ENCODE measurements around the gene CHAF1A. TPM values are rescaled to one million over a fixed set of nuclear protein-coding genes. Genes with fewer than 3 reads are reported as not detected.

CHAF1A gene
- total RNA-seq, 1 donor from 2014 or later = 103 TPM

DNA sequence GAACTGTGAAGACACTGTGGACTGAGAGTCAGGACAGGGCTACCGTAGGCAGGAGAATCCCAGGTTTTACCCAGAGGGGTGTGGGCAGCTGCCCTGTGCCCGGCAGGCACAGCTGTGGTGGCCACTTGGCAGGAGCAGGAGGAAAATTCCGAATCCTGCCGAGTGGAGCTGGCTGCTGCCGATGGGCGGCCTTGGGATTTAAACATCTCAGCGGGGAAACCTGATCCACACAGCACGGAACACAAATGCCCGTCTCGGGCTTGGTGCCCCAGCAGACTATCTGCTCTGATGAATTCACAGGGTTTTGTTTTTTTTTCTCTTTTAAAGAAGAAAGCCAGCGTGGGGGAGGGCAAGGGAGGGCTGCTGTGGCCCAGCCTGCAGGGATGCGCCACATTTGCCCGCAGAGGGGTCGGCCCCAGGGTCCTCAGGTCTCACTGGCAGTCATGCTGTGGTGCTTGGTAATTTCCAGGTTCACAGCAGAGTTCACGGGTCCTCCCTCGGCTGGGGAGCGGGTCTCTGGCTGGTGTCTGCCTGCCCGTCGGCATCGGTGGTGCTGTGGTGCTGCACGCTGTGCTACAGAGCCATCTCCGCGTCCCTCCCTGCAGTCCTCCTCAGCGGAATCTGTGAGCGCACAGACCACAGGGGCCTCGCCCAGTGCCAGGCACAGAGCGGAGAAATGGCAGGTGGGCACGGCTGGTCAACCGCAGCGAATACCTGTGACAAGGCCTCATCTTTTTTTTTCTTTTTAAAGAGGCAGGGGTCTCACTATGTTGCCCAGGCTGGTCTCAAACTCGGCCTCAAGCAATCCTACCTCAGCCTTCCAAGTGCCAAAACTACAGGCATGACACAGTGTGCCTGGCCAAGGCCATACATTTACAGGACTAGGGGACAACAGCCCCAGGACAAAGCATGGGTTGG is 30.9 kb upstream of the CHAF1A start:
- DNase-seq = no peak
- no peaks in the 10 kb centered on the region for H3K9me3 Mint-ChIP-seq
- H3K27me3 Mint-ChIP-seq = no peaks in the 10 kb centered on the region
- peak overlapping the region; percentile 87 for H3K4me3 Mint-ChIP-seq
- intact Hi-C loops (cut with micrococcal nuclease) = no loop called here
- peak overlapping the region; percentile 74 for H3K27ac Mint-ChIP-seq
- H3K4me1 Mint-ChIP-seq = peaks cover 47% of the 10 kb centered on the region
- peaks cover 12% of the 10 kb centered on the region for H3K36me3 Mint-ChIP-seq (ENCODE audit: low read depth)

DNA sequence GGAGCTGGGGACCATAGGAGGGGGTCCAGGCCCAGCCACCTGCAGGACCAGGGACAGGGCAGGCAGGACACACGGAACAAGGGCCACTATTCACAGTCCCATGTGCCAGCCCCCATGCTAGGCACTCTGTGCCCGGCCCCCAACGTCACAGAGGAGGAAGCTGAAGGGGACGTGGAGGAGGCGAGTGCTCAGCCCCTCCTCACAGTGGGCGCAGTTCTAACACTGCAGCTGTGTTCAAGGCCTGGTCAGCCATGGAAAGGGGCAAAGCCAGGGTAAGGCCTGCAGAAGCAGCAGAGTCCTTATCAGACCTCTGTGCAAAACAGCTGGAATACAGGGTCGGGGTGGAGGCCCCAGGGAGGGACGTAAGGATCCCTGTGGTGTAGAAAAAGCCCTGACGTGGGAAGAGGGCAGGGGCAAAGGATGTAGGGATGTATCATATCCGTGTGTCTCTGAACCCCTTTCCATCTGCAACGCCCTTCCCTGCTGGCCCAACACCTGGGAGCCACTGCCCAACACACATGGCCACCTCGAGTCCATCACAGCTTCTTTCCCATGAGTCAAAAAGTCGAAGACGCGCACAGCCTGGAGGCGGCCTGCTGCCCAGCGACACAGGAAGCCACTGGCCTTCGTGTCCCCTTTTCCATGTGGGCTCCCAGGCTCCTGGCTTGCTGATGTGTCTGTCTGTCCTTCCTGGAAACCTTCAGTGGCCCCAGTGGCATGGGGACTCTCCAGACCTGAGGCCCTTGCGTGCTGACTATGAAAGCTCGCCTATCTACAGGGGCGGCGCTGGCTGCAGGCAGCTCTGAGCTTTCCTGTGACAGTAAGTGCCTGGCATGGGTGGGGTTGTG is 30.1 kb upstream of the CHAF1A start:
- intact Hi-C loops (cut with micrococcal nuclease) = no loop called here
- H3K9me3 Mint-ChIP-seq = no peaks in the 10 kb centered on the region
- no peak overlapping the region for H3K4me3 Mint-ChIP-seq
- no peak for DNase-seq
- H3K36me3 Mint-ChIP-seq (ENCODE audit: low read depth) = peaks cover 7% of the 10 kb centered on the region
- H3K27ac Mint-ChIP-seq = no peak overlapping the region
- no peaks in the 10 kb centered on the region for H3K27me3 Mint-ChIP-seq
- peaks cover 54% of the 10 kb centered on the region for H3K4me1 Mint-ChIP-seq

DNA sequence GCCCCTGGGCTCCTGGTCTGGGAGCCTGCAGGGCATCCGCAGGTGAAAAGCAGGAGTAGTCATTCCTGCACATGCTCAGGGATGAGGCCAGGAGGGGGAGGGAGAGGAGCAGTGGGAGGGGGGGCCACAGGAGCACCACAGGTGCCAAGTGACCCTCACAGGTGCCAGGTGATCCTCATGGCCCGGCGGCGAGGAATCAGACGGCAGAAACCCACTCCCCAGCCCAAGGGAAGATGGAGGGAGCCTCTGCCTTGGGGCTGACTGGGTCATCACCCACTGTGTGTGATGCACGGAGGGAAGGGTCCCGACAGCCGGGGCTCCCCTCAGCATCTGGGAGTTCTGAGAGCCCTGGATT is 29.4 kb upstream of the CHAF1A start:
- no peaks in the 10 kb centered on the region for H3K9me3 Mint-ChIP-seq
- H3K27me3 Mint-ChIP-seq = no peaks in the 10 kb centered on the region
- DNase-seq = no peak
- H3K36me3 Mint-ChIP-seq (ENCODE audit: low read depth) = peaks cover 7% of the 10 kb centered on the region
- H3K4me1 Mint-ChIP-seq = peaks cover 50% of the 10 kb centered on the region
- H3K27ac Mint-ChIP-seq = no peak overlapping the region
- intact Hi-C loops (cut with micrococcal nuclease) = no loop called here
- no peak overlapping the region for H3K4me3 Mint-ChIP-seq

DNA sequence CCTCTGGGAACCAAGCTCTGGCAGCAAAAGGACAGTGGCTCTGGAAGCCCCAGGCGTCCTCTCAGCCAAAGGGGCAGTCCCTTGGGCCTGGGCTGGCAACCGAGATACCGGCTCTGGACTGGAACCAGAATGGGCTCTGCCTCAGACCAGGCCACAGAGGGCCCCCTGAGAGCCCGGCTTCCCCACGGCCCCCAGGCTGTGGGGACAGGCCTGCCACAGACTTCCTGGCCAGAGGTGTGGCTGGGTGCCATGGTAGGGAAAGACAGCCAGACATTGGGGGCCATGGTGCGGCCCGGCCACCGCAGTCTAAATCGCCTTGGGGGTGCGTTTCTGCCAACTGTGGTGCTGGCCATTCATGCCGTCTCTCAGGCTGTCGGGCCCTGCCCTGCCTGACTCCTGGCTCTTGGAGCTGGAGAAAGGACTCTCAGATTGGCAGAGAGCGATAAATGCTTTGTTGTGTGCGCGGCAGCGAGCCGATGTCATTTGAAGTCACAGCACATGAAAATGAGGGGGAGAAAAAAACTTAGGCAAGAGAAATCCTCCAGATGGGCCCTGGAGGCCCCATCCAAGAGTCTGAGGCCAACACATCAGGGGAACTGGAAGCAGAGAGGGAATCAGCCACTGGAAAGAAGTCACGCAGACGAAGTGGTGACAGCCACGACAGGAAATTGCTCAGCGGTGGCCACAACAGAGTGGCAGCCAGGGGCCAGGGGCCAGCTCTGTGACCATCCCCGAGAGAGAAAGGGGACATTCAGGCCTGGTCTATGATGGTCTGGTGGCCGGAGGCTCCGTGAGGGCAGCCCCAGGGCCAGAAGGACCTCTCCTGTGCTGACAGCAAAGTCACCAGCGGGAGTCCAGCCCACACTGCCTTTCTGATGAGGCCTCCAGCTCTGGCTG is 28.6 kb upstream of the CHAF1A start:
- H3K36me3 Mint-ChIP-seq (ENCODE audit: low read depth) = peaks cover 3% of the 10 kb centered on the region
- no peaks in the 10 kb centered on the region for H3K27me3 Mint-ChIP-seq
- no peaks in the 10 kb centered on the region for H3K9me3 Mint-ChIP-seq
- H3K4me3 Mint-ChIP-seq = peak overlapping the region; percentile 19
- no peak for DNase-seq
- peaks cover 48% of the 10 kb centered on the region for H3K4me1 Mint-ChIP-seq
- intact Hi-C loops (cut with micrococcal nuclease) = no loop called here
- peak overlapping the region; percentile 56 for H3K27ac Mint-ChIP-seq

DNA sequence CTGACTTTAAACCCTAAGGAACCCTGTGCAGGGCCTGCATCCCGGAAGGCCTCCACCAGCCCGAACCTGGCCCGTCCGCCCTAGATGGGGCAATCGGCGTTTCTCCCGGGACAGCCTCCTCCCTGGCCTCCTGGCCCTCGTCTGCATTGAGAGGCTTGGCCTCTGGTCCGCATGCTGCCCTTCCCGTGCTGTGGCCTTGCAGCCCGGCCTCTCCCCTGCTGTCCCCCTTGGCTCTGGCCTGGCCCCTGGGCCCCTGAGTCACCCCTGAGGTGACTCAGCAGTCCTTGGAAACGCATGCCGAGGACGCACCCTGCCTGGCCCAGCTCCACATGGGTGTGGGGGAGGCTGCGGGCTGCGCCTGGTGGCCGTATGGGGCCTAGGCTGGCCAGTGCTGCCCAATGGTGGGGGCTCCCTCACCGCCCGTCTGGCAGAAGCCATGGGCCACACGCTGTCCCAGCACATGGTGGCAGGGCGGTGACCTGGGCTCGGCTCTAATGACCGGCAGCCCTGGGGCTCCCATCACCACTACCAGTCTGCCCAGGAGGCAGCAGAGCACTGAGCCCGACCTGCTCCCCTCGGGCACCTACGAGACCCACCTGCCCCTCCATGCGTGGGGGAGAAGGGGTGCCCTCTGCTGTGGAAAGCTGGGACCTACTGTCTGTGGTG is 27.8 kb upstream of the CHAF1A start:
- H3K27ac Mint-ChIP-seq = no peak overlapping the region
- H3K36me3 Mint-ChIP-seq (ENCODE audit: low read depth) = peaks cover 6% of the 10 kb centered on the region
- no peak for DNase-seq
- intact Hi-C loops (cut with micrococcal nuclease) = no loop called here
- no peaks in the 10 kb centered on the region for H3K9me3 Mint-ChIP-seq
- H3K4me3 Mint-ChIP-seq = no peak overlapping the region
- no peaks in the 10 kb centered on the region for H3K27me3 Mint-ChIP-seq
- peaks cover 50% of the 10 kb centered on the region for H3K4me1 Mint-ChIP-seq

DNA sequence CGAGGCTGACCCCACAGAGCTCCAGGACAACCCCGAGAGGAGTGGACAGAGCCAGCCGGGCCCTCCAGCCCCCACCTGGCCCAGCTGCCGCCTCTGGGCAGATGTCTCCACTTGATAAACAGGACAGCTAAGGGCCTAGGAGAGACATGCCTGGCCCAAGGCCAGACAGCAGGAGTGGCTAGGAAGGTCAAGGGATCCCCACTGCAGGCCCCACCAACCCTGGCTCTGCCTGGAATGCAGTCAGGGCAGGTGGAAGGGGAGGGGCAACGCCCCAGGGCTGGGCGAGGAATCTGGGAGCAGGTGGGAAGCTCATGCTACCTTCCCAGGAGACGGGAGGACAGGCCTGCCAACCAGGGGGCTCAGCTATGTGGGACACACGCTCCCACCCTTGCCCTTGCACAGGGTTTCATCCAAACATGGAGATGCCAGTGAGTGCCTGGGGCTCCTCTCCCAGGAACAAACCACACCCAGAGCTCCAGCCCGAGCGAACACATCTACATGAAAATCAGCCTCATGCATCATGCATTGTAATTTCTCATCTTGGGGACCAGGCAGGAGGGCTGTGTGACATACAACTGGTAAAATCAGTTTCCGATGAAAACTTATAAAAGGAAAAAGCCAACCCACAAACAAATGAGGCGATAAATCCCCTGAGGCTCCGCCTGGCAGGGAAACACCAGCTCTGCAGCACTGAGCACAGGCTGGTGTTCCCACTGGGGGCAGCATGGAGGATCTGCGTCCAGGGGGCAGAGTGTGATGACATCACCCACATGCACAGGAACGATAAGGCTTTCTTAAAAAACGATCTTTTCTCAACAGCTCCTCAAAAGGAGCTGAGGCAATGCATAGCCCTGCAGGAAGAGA is 27.0 kb upstream of the CHAF1A start:
- Mint-ChIP-seq H3K27ac (peak overlapping the region; percentile 58), H3K4me3 (no peak overlapping the region), H3K4me1 (peaks cover 53% of the 10 kb centered on the region), H3K36me3 (ENCODE audit: low read depth) (peaks cover 6% of the 10 kb centered on the region), H3K9me3 (no peaks in the 10 kb centered on the region), H3K27me3 (no peaks in the 10 kb centered on the region)
- intact Hi-C loops (cut with micrococcal nuclease) = no loop called here
- DNase-seq = no peak

DNA sequence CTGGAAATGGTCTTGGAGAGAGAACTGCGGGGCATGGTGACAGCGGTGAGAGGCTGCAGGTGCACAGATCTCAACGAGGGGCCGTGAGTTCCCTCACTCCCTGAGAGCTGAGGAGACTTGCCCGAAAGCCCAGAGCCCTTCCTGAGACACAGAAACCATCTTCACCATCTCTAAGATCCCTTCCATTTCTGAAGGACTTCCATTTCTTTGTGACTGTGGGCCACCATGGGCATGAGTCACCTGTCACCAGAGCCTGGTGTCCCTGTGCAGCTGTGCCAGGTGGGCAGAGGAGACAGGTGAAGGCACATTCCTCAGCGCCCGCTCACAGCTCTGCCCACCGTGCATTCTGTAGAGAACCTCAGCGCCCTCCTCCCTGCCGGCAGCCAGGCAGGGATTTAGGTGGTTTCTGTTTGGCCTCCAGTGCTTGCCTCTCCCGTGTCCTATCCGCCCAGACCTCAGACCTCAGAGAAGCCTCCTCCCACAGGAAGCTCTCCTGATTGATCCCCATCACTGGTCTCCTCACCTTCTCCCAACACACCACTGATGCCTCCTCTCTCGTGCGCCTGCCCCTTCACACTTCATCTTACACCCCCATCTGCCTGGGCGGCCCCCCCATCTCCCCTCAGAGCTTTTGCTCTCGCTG is 26.3 kb upstream of the CHAF1A start:
- peaks cover 54% of the 10 kb centered on the region for H3K4me1 Mint-ChIP-seq
- peaks cover 4% of the 10 kb centered on the region for H3K36me3 Mint-ChIP-seq (ENCODE audit: low read depth)
- H3K4me3 Mint-ChIP-seq = no peak overlapping the region
- no peaks in the 10 kb centered on the region for H3K27me3 Mint-ChIP-seq
- H3K9me3 Mint-ChIP-seq = no peaks in the 10 kb centered on the region
- peak overlapping the region; percentile 70 for H3K27ac Mint-ChIP-seq
- intact Hi-C loops (cut with micrococcal nuclease) = no loop called here
- no peak for DNase-seq

DNA sequence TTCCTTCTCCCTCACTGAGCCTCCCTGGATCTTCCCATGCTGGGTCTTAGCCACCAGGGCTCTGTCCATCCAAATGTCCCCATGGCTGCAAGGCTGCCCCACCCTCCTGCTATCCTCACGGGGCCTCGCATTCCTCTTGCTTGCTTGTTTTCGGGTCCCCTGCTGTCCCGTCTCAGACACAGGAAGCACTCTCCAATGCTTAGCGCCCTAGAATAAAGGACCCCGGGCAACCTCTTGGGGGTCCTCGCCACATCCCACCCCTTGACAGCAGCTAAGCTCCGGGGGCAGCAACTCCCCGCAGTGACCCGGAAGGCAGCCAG is 25.8 kb upstream of the CHAF1A start:
- H3K36me3 Mint-ChIP-seq (ENCODE audit: low read depth) = peaks cover 4% of the 10 kb centered on the region
- no peaks in the 10 kb centered on the region for H3K27me3 Mint-ChIP-seq
- no peak for DNase-seq
- H3K4me1 Mint-ChIP-seq = peaks cover 57% of the 10 kb centered on the region
- peak overlapping the region; percentile 70 for H3K27ac Mint-ChIP-seq
- intact Hi-C loops (cut with micrococcal nuclease) = no loop called here
- no peaks in the 10 kb centered on the region for H3K9me3 Mint-ChIP-seq
- no peak overlapping the region for H3K4me3 Mint-ChIP-seq

DNA sequence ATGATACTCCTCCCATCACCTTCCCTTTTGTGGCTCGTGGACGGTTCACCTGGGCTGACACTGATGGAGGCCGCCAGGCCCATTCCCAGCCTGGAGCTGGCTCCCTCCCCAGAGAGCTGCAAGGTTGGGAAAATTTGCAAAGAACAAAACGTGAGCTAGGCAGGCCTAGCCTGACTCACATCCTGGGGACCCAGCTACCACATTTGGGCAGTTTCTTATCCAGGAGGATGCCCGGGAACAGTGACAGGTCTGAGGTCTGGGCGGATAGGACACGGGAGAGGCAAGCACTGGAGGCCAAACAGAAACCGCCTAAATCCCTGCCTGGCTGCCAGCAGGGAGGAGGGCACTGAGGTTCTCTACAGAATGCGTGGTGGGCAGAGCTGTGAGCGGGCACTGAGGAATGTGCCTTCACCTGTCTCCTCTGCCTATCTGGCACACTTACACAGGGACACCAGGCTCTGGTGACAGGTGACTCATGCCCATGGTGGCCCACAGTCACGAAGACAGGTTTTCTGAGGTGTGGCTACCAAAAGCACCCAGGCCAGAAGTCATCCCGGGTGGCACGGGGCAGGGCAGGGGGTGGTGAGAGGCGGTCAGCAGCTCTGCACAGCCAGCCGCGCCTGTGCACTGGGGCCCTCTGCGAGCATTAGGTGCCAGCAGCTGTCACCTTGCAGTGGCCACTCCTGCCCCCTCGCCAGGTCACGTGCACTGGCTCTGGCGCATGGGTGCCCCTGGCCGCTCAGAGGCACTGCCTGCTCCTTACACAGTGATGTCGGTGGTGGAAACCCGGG is 25.3 kb upstream of the CHAF1A start:
- peak overlapping the region; percentile 62 for H3K27ac Mint-ChIP-seq

DNA sequence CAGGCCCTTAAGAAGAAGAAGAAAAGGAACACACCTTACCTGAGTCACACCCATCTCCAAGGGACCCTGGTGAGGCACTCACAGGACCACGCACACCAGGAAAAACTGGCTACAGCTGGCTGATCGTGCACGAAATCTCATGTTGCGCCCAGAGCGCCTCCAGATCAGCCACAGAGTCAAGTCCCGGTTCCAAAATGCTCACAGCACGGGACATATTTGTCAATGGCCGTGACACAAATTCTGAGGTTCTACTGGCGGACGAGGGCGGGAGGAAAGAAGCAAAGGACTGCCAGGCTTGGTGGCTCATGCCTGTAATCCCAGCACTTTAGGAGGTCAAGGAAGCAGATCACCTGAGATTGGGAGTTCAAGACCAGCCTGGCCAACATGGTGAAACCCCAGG is 23.6 kb upstream of the CHAF1A start:
- Mint-ChIP-seq H3K27ac (peak overlapping the region; percentile 85), H3K4me1 (peaks cover 60% of the 10 kb centered on the region), H3K27me3 (no peaks in the 10 kb centered on the region), H3K4me3 (peak overlapping the region; percentile 82), H3K36me3 (ENCODE audit: low read depth) (peaks cover 5% of the 10 kb centered on the region), H3K9me3 (no peaks in the 10 kb centered on the region)
- no peak for DNase-seq
- intact Hi-C loops (cut with micrococcal nuclease) = loop anchor here (1.0 kb wide), 1 partner anchor 10 kb away; no protein-coding TSS in a partner anchor

More for the DNA sequence above, 25.3 kb upstream of the CHAF1A start:
- peaks cover 4% of the 10 kb centered on the region for H3K36me3 Mint-ChIP-seq (ENCODE audit: low read depth)
- DNase-seq = no peak
- H3K4me1 Mint-ChIP-seq = peaks cover 62% of the 10 kb centered on the region
- H3K9me3 Mint-ChIP-seq = no peaks in the 10 kb centered on the region
- H3K27me3 Mint-ChIP-seq = no peaks in the 10 kb centered on the region
- no peak overlapping the region for H3K4me3 Mint-ChIP-seq
- intact Hi-C loops (cut with micrococcal nuclease) = no loop called here

DNA sequence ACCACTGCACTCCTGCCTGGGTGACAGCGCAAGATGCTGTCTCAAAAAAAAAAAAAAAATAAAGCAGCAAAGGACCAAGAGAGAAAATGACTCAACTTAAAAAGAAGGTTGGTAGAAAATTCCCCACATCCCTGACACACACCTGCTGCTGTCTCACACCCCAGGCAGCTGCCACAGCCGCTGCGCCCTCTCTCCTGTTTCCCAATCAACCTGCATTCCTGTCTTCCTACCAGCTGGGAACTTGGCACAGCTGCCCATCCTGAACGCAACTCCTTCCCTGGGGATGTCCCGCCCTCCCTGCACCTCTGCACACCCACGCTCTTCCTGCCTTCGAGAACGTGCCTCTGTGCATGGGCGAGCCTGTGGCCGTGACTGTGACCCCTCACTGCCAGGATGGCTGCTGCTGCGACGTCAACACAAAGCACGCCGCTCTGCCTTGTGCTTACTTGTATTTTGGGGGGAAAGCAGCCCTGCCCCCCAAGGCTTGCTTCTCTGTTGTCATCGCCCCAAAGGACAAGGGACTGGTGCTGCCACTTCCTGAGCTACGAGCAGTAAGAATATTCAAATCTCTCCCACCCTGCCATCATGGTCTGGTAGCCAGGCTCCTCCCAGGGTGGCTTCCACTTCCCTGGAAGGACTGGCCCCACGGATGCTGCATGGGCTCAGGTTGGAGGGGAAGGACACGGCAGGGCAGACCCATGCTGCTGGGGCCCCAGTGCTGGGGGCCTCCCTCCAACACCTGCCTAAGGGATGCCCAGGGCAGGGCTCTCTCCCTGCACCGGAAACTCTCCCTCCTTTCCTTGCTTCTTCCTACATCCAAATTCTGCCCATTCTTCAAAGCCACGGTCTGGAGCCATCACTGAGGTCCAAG is 22.8 kb upstream of the CHAF1A start:
- peaks cover 57% of the 10 kb centered on the region for H3K4me1 Mint-ChIP-seq
- H3K36me3 Mint-ChIP-seq (ENCODE audit: low read depth) = peaks cover 5% of the 10 kb centered on the region
- intact Hi-C loops (cut with micrococcal nuclease) = loop anchor here (1.0 kb wide), 1 partner anchor 10 kb away; no protein-coding TSS in a partner anchor
- H3K4me3 Mint-ChIP-seq = peak overlapping the region; percentile 82
- H3K9me3 Mint-ChIP-seq = no peaks in the 10 kb centered on the region
- peak overlapping the region; percentile 85 for H3K27ac Mint-ChIP-seq
- no peaks in the 10 kb centered on the region for H3K27me3 Mint-ChIP-seq
- DNase-seq = peak; percentile 77

Data from activated CD4-positive, alpha-beta T cell treated with anti-CD3 and anti-CD28 coated beads, Interleukin-2, amount 10 ng/mL, durations not matched to agents 24 days and 14 days (primary cell).